Central memory CD8-positive, alpha-beta T cell (primary cell): ENCODE results near the gene ZNF792.

Experiments used
- ATAC-seq: fragments of 150-1000 bp; cut with Tn5 transposase; replicated peaks from 2 replicates; pipeline ENCODE4 v1.10.0; 2022; ENCODE audit warnings: mild to moderate bottlenecking, moderate FRiP score, moderate number of reproducible peaks; ENCODE audit not compliant: poor library complexity, severe bottlenecking; ENCODE audit errors: extremely low read depth
- DNase-seq, 2 donors: peaks; one replicate each; pipeline ENCODE4 v3.0.0; 2021; ENCODE audit warnings: low spot score in 2 of 2
- H3K27ac Mint-ChIP-seq: one replicate; pipeline ENCODE4 v1.8.0; 2022; ENCODE audit warnings: low read depth, mild to moderate bottlenecking, moderate library complexity, mixed read lengths
- H3K27me3 Mint-ChIP-seq: one replicate; pipeline ENCODE4 v1.8.0; 2022; ENCODE audit warnings: mixed read lengths
- H3K36me3 Mint-ChIP-seq: one replicate; pipeline ENCODE4 v1.8.0; 2022; ENCODE audit warnings: mild to moderate bottlenecking, moderate library complexity, mixed read lengths; ENCODE audit not compliant: insufficient read depth
- H3K4me1 Mint-ChIP-seq: one replicate; pipeline ENCODE4 v1.8.0; 2022; ENCODE audit warnings: mixed read lengths
- H3K4me3 Mint-ChIP-seq: one replicate; pipeline ENCODE4 v1.8.0; 2022; ENCODE audit warnings: mild to moderate bottlenecking, moderate library complexity, mixed read lengths
- H3K9me3 Mint-ChIP-seq: one replicate; pipeline ENCODE4 v1.8.0; 2022; ENCODE audit warnings: mixed read lengths

The ZNF792 gene

GRCh38 chr19:34960940-34961679 is 2.9 kb downstream of the ZNF792 start:
- peaks cover 35% of the 10 kb centered on the region for H3K36me3 Mint-ChIP-seq
- DNase-seq, result no peak
- ATAC-seq, result no peak
- H3K27me3 Mint-ChIP-seq, result no peaks in the 10 kb centered on the region
- H3K4me3 Mint-ChIP-seq, result peak overlapping the region; percentile 91
- peaks cover 25% of the 10 kb centered on the region for H3K4me1 Mint-ChIP-seq
- H3K27ac Mint-ChIP-seq, result peak overlapping the region; percentile 93
- H3K9me3 Mint-ChIP-seq, result peaks cover 34% of the 10 kb centered on the region

- Mint-ChIP-seq H3K36me3 (peaks cover 35% of the 10 kb centered on the region), H3K27ac (peak overlapping the region; percentile 61), H3K9me3 (peaks cover 41% of the 10 kb centered on the region), H3K27me3 (no peaks in the 10 kb centered on the region), H3K4me3 (peak overlapping the region; percentile 52), H3K4me1 (peaks cover 25% of the 10 kb centered on the region)
- no peak for DNase-seq
- no peak for ATAC-seq
Measured at GRCh38 chr19:34960103-34960805, 3.8 kb downstream of the ZNF792 start.

GRCh38 chr19:34959021-34959420 is 5.0 kb downstream of the ZNF792 start:
- no peak overlapping the region for H3K27ac Mint-ChIP-seq
- H3K9me3 Mint-ChIP-seq, result peaks cover 45% of the 10 kb centered on the region
- peaks cover 35% of the 10 kb centered on the region for H3K36me3 Mint-ChIP-seq
- ATAC-seq, result no peak
- DNase-seq, result no peak
- no peak overlapping the region for H3K4me3 Mint-ChIP-seq
- no peaks in the 10 kb centered on the region for H3K27me3 Mint-ChIP-seq
- peaks cover 25% of the 10 kb centered on the region for H3K4me1 Mint-ChIP-seq

GRCh38 chr19:34957830-34958751 is 5.9 kb downstream of the ZNF792 start:
- ATAC-seq (no peak), DNase-seq (no peak)
- Mint-ChIP-seq H3K9me3 (peaks cover 47% of the 10 kb centered on the region), H3K27me3 (no peaks in the 10 kb centered on the region), H3K4me1 (peaks cover 21% of the 10 kb centered on the region), H3K4me3 (no peak overlapping the region), H3K27ac (no peak overlapping the region), H3K36me3 (peaks cover 33% of the 10 kb centered on the region)

GRCh38 chr19:34953092-34953491 is 10.9 kb downstream of the ZNF792 start:
- Mint-ChIP-seq H3K27me3 (no peaks in the 10 kb centered on the region), H3K4me3 (no peak overlapping the region), H3K9me3 (peaks cover 48% of the 10 kb centered on the region), H3K4me1 (no peaks in the 10 kb centered on the region), H3K27ac (no peak overlapping the region), H3K36me3 (peaks cover 4% of the 10 kb centered on the region)
- ATAC-seq (no peak), DNase-seq (no peak)

GRCh38 chr19:34943861-34944573 is 20.0 kb downstream of the ZNF792 start:
- no peaks in the 10 kb centered on the region for H3K4me1 Mint-ChIP-seq
- H3K4me3 Mint-ChIP-seq, result no peak overlapping the region
- DNase-seq (no peak), ATAC-seq (no peak)
- H3K27me3 Mint-ChIP-seq, result no peaks in the 10 kb centered on the region
- no peaks in the 10 kb centered on the region for H3K36me3 Mint-ChIP-seq
- H3K27ac Mint-ChIP-seq, result no peak overlapping the region
- H3K9me3 Mint-ChIP-seq, result peaks cover 28% of the 10 kb centered on the region

- H3K27me3 Mint-ChIP-seq, result no peaks in the 10 kb centered on the region
- H3K4me1 Mint-ChIP-seq, result no peaks in the 10 kb centered on the region
- peaks cover 4% of the 10 kb centered on the region for H3K36me3 Mint-ChIP-seq
- H3K27ac Mint-ChIP-seq, result no peak overlapping the region
- no peak overlapping the region for H3K4me3 Mint-ChIP-seq
- peaks cover 12% of the 10 kb centered on the region for H3K9me3 Mint-ChIP-seq
- DNase-seq (no peak), ATAC-seq (no peak)
Measured at GRCh38 chr19:34938886-34939285, 25.1 kb downstream of the ZNF792 start.

- Mint-ChIP-seq H3K9me3 (no peaks in the 10 kb centered on the region), H3K27ac (no peak overlapping the region), H3K4me3 (no peak overlapping the region), H3K27me3 (no peaks in the 10 kb centered on the region), H3K4me1 (no peaks in the 10 kb centered on the region), H3K36me3 (peaks cover 15% of the 10 kb centered on the region)
- DNase-seq, result no peak
- no peak for ATAC-seq
Measured at GRCh38 chr19:34936184-34936583, 27.8 kb downstream of the ZNF792 start.

- ATAC-seq, result no peak
- Mint-ChIP-seq H3K4me3 (no peak overlapping the region), H3K36me3 (peaks cover 15% of the 10 kb centered on the region), H3K27me3 (no peaks in the 10 kb centered on the region), H3K27ac (no peak overlapping the region), H3K9me3 (no peaks in the 10 kb centered on the region), H3K4me1 (peaks cover 3% of the 10 kb centered on the region)
- DNase-seq, result no peak
Measured at GRCh38 chr19:34932494-34932893, 31.5 kb downstream of the ZNF792 start.

GRCh38 chr19:34926685-34927375 is 37.2 kb downstream of the ZNF792 start, which contains the start of gene ZNF30:
Gene ZNF30, plus strand, starts transcription at chr19:34926903. Its CDS starts 3,045 bp downstream, at chr19:34929948.
- Mint-ChIP-seq H3K27me3 (no peaks in the 10 kb centered on the region), H3K27ac (peak within 1 kb of the TSS; percentile 38), H3K36me3 (peaks cover 4% of the 10 kb centered on the region), H3K4me1 (peaks cover 11% of the 10 kb centered on the region), H3K9me3 (no peaks in the 10 kb centered on the region), H3K4me3 (peak within 1 kb of the TSS; percentile 87)
- peak; percentile 97 for ATAC-seq
- DNase-seq, result peak; percentile 51 to 58

GRCh38 chr19:34926361-34926684 is 37.7 kb downstream of the ZNF792 start:
- DNase-seq (no peak), ATAC-seq (no peak)
- peak overlapping the region; percentile 87 for H3K4me3 Mint-ChIP-seq
- H3K27ac Mint-ChIP-seq, result no peak overlapping the region
- no peaks in the 10 kb centered on the region for H3K27me3 Mint-ChIP-seq
- H3K36me3 Mint-ChIP-seq, result peaks cover 2% of the 10 kb centered on the region
- H3K9me3 Mint-ChIP-seq, result no peaks in the 10 kb centered on the region
- H3K4me1 Mint-ChIP-seq, result peaks cover 11% of the 10 kb centered on the region
